Suprapubic skin (tissue), 4 donors: ENCODE data around the gene AUTS2. TPM values are rescaled to one million over a fixed set of nuclear protein-coding genes. Genes with fewer than 3 reads are reported as not detected.

Experiments
- DNase-seq, 2 donors: peaks; one replicate each; pipeline ENCODE4 v3.0.0-alpha.2; 2019; ENCODE audit warnings: low spot score in 2 of 2
- H3K27ac ChIP-seq: fragments of 200-600 bp; sonication (generic); one replicate; pipeline ENCODE4 v1.5.1; 2019
- H3K27me3 ChIP-seq: fragments of 200-600 bp; sonication (generic); one replicate; pipeline ENCODE4 v1.5.1; 2019
- H3K36me3 ChIP-seq: fragments of 200-600 bp; sonication (generic); one replicate; pipeline ENCODE4 v1.5.1; 2019
- H3K4me1 ChIP-seq: fragments of 200-600 bp; sonication (generic); one replicate; pipeline ENCODE4 v1.5.1; 2019
- H3K4me3 ChIP-seq: fragments of 200-600 bp; sonication (generic); one replicate; pipeline ENCODE4 v1.5.1; 2019; ENCODE audit warnings: mild to moderate bottlenecking
- H3K9me3 ChIP-seq: fragments of 200-600 bp; sonication (generic); one replicate; pipeline ENCODE4 v1.5.1; 2019
- EP300 ChIP-seq: sonication (generic); formaldehyde crosslinking; IDR thresholded peaks from one replicate; pipeline ENCODE4 v1.6.1; 2017; ENCODE audit warnings: antibody characterized with exemption
- POLR2A ChIP-seq, 2 donors: fragments of 450-650 bp; IDR thresholded peaks; one replicate each; pipeline ENCODE4 v1.6.1; 2017; ENCODE audit warnings: antibody characterized with exemption in 2 of 2, mild to moderate bottlenecking in 2 of 2, moderate library complexity in 2 of 2
- POLR2AphosphoS5 ChIP-seq, 3 donors: sonication (generic); formaldehyde crosslinking; IDR thresholded peaks; one replicate each; pipeline ENCODE4 v1.6.1; 2017; ENCODE audit warnings: antibody characterized with exemption in 3 of 3
- WGBS: methylation state at CpG from one replicate; pipeline ENCODE4 v1.1.5; 2018; 5-methylcytosine and 5-hydroxymethylcytosine counted together
- total RNA-seq, 4 donors: library from RNA; depleted of rRNA; stranded (reverse); fragments of >200 nt; gene quantifications; one replicate each; pipeline ENCODE4 v1.1.0, GENCODE V29; 2016
- TF ChIP-seq, protein P1 (sequence below), 2 donors: fragments of 200-600 bp in 1 of 2; fragments of 450-650 bp in 1 of 2; sonication (generic) in 1 of 2; IDR thresholded peaks; one replicate each; pipeline ENCODE4 v1.5.1; 2016 to 2019; ENCODE audit warnings: antibody characterized with exemption in 2 of 2, mild to moderate bottlenecking in 1 of 2, moderate library complexity in 1 of 2

The AUTS2 gene
- total RNA-seq, 4 donors from 2014 or later: 31.0 to 102 (median 56.4) TPM

- 79% methylated on average over 7 of the region's 7 CpGs for WGBS
- H3K9me3 ChIP-seq: no peaks in the 10 kb centered on the region
- peaks cover 3% of the 10 kb centered on the region for H3K4me1 ChIP-seq
- no peak for DNase-seq
- H3K27ac ChIP-seq: no peak overlapping the region
- TF ChIP-seq POLR2A (IDR thresholded peaks at IDR 0.05) (no peak), EP300 (no peak), POLR2AphosphoS5 (IDR thresholded peaks at IDR 0.05) (no peak)
- TF ChIP-seq, protein P1, sequence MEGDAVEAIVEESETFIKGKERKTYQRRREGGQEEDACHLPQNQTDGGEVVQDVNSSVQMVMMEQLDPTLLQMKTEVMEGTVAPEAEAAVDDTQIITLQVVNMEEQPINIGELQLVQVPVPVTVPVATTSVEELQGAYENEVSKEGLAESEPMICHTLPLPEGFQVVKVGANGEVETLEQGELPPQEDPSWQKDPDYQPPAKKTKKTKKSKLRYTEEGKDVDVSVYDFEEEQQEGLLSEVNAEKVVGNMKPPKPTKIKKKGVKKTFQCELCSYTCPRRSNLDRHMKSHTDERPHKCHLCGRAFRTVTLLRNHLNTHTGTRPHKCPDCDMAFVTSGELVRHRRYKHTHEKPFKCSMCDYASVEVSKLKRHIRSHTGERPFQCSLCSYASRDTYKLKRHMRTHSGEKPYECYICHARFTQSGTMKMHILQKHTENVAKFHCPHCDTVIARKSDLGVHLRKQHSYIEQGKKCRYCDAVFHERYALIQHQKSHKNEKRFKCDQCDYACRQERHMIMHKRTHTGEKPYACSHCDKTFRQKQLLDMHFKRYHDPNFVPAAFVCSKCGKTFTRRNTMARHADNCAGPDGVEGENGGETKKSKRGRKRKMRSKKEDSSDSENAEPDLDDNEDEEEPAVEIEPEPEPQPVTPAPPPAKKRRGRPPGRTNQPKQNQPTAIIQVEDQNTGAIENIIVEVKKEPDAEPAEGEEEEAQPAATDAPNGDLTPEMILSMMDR (IDR thresholded peaks at IDR 0.05): no peak
- H3K36me3 ChIP-seq: no peaks in the 10 kb centered on the region
- no peak overlapping the region for H3K4me3 ChIP-seq
- H3K27me3 ChIP-seq: no peaks in the 10 kb centered on the region
Measured at GRCh38 chr7:69941077-69941651, 342.9 kb downstream of the AUTS2 start.

- H3K9me3 ChIP-seq: no peaks in the 10 kb centered on the region
- H3K4me3 ChIP-seq: no peak overlapping the region
- TF ChIP-seq POLR2AphosphoS5 (IDR thresholded peaks at IDR 0.05) (no peak), EP300 (no peak), POLR2A (IDR thresholded peaks at IDR 0.05) (no peak)
- TF ChIP-seq, protein P1 (IDR thresholded peaks at IDR 0.05): no peak
- DNase-seq: no peak
- H3K27ac ChIP-seq: no peak overlapping the region
- H3K36me3 ChIP-seq: no peaks in the 10 kb centered on the region
- no peaks in the 10 kb centered on the region for H3K27me3 ChIP-seq
- 96% methylated on average over 1 of the region's 1 CpG for WGBS
- peaks cover 3% of the 10 kb centered on the region for H3K4me1 ChIP-seq
Measured at GRCh38 chr7:69942573-69942972, 344.3 kb downstream of the AUTS2 start.

- no peaks in the 10 kb centered on the region for H3K36me3 ChIP-seq
- H3K4me3 ChIP-seq: no peak overlapping the region
- no peaks in the 10 kb centered on the region for H3K9me3 ChIP-seq
- 92% methylated on average over 5 of the region's 5 CpGs for WGBS
- TF ChIP-seq POLR2AphosphoS5 (IDR thresholded peaks at IDR 0.05): no peak
- no peak for TF ChIP-seq EP300
- TF ChIP-seq, protein P1 (IDR thresholded peaks at IDR 0.05): no peak
- no peak for TF ChIP-seq POLR2A (IDR thresholded peaks at IDR 0.05)
- no peak for DNase-seq
- H3K27ac ChIP-seq: no peak overlapping the region
- no peaks in the 10 kb centered on the region for H3K27me3 ChIP-seq
- H3K4me1 ChIP-seq: no peaks in the 10 kb centered on the region
Measured at GRCh38 chr7:69946901-69947300, 348.6 kb downstream of the AUTS2 start.

DNA sequence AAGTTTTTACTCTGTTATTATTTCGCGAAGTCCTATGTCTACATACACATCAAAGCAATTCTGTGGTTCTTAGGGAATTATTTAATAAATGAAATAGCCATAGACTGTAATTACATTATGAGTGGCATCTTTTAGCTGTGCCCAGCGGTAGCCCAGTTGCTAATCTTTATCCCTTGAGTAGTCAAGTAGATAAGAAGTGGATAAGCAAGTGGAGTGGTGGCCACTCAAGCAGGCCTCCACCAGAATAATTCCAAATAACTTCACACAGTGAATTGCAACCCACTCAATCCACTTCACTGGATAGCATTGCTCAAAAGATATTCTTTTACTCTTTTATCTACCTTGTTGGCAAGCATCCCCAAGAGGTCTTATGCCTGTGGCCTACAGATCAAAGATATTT, 349.7 kb downstream of the AUTS2 start:
- Histone ChIP-seq H3K4me1 (no peaks in the 10 kb centered on the region), H3K27ac (no peak overlapping the region), H3K36me3 (no peaks in the 10 kb centered on the region), H3K4me3 (no peak overlapping the region), H3K27me3 (no peaks in the 10 kb centered on the region), H3K9me3 (no peaks in the 10 kb centered on the region)
- TF ChIP-seq EP300: no peak
- 92% methylated on average over 3 of the region's 3 CpGs for WGBS
- no peak for DNase-seq

DNA sequence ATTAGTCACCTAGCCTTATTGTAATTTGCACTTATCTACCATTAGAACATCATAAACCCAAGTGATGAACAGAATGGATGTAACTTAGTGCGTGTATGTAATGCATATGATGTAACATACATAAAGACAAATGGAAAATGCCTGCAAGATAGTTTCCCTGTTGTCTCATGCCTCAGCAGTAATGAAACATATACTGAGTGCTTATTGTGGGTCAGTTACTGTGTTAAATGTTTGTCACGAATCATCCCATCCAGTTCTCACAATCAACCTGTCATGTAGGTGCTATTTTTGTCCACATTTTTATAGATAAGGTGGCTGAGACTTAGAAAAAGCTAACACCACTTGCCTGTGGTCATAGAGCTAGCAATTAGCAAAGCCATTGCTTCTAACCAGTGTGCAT, 350.8 kb downstream of the AUTS2 start:
- H3K9me3 ChIP-seq: no peaks in the 10 kb centered on the region
- H3K27ac ChIP-seq: no peak overlapping the region
- no peak for TF ChIP-seq EP300
- TF ChIP-seq, protein P1 (IDR thresholded peaks at IDR 0.05): no peak
- no peak for TF ChIP-seq POLR2A (IDR thresholded peaks at IDR 0.05)
- TF ChIP-seq POLR2AphosphoS5 (IDR thresholded peaks at IDR 0.05): no peak
- no peak for DNase-seq
- H3K4me3 ChIP-seq: no peak overlapping the region
- H3K27me3 ChIP-seq: no peaks in the 10 kb centered on the region
- no peaks in the 10 kb centered on the region for H3K4me1 ChIP-seq
- 87% methylated on average over 2 of the region's 2 CpGs for WGBS
- H3K36me3 ChIP-seq: no peaks in the 10 kb centered on the region

GRCh38 chr7:69951458-69951857, 353.2 kb downstream of the AUTS2 start:
- H3K27ac ChIP-seq: no peak overlapping the region
- 91% methylated on average over 3 of the region's 3 CpGs for WGBS
- no peaks in the 10 kb centered on the region for H3K27me3 ChIP-seq
- no peak overlapping the region for H3K4me3 ChIP-seq
- peaks cover 7% of the 10 kb centered on the region for H3K4me1 ChIP-seq
- H3K36me3 ChIP-seq: no peaks in the 10 kb centered on the region
- TF ChIP-seq EP300 (no peak), POLR2AphosphoS5 (IDR thresholded peaks at IDR 0.05) (no peak)
- H3K9me3 ChIP-seq: no peaks in the 10 kb centered on the region
- DNase-seq: no peak
